Chondrocyte (in vitro differentiated cells): ENCODE measurements around the gene CD6. TPM values are rescaled to one million over a fixed set of nuclear protein-coding genes. Genes with fewer than 3 reads are reported as not detected.

Experiments used
- DNase-seq: peaks from one replicate; pipeline ENCODE4 v3.0.0; 2021; ENCODE audit warnings: mixed read lengths, low spot score
- H3K27ac Mint-ChIP-seq: one replicate; pipeline ENCODE4 v1.8.0; 2021; ENCODE audit warnings: mild to moderate bottlenecking, moderate library complexity, mixed read lengths; ENCODE audit not compliant: unreplicated experiment
- H3K27me3 Mint-ChIP-seq: 2 replicates; pipeline ENCODE4 v1.8.0; 2021; ENCODE audit warnings: low read depth, mixed read lengths
- H3K36me3 Mint-ChIP-seq: 2 replicates; pipeline ENCODE4 v1.8.0; 2021; ENCODE audit warnings: low read depth, mixed read lengths
- H3K4me1 Mint-ChIP-seq: 2 replicates; pipeline ENCODE4 v1.8.0; 2021; ENCODE audit warnings: low read depth, mild to moderate bottlenecking, mixed read lengths
- H3K4me3 Mint-ChIP-seq: one replicate; pipeline ENCODE4 v1.8.0; 2021; ENCODE audit warnings: mild to moderate bottlenecking, moderate library complexity, mixed read lengths; ENCODE audit not compliant: unreplicated experiment
- H3K9me3 Mint-ChIP-seq: 2 replicates; pipeline ENCODE4 v1.8.0; 2021; ENCODE audit warnings: low read depth, mixed read lengths
- total RNA-seq: library from RNA; stranded (reverse); gene quantifications from 3 replicates; pipeline ENCODE4 v1.2.1, GENCODE V29; 2021
- TF ChIP-seq, protein P1 (sequence below): fragments of 200-600 bp; sonication (generic); IDR thresholded peaks from 2 replicates; pipeline ENCODE4 v1.5.0; 2021; ENCODE audit warnings: antibody characterized with exemption, mild to moderate bottlenecking, moderate library complexity

The CD6 gene
- total RNA-seq, 1 donor from 2014 or later, result not detected

DNA sequence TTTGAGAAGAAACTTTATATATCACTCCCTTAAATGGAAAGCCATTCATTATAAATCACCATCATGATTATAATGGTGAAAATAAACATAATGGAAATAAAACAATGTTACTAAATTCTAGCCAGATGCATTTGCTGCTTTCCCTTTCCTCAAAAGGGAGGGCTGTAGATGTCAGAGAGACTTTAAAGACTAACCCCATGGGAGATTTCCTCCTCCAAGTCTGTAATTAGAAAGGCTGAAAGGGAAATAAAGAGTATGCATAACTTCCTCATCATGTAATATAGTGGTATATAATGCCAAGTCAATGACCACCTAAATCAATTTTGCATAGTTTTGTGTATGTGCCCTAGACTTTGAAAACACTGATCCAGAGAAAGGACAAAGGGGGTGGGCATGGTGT is 6.4 kb downstream of the CD6 start:
- Mint-ChIP-seq H3K4me1 (no peaks in the 10 kb centered on the region), H3K27ac (no peak overlapping the region), H3K36me3 (no peaks in the 10 kb centered on the region), H3K27me3 (no peaks in the 10 kb centered on the region), H3K9me3 (no peaks in the 10 kb centered on the region), H3K4me3 (no peak overlapping the region)
- TF ChIP-seq, protein P1, sequence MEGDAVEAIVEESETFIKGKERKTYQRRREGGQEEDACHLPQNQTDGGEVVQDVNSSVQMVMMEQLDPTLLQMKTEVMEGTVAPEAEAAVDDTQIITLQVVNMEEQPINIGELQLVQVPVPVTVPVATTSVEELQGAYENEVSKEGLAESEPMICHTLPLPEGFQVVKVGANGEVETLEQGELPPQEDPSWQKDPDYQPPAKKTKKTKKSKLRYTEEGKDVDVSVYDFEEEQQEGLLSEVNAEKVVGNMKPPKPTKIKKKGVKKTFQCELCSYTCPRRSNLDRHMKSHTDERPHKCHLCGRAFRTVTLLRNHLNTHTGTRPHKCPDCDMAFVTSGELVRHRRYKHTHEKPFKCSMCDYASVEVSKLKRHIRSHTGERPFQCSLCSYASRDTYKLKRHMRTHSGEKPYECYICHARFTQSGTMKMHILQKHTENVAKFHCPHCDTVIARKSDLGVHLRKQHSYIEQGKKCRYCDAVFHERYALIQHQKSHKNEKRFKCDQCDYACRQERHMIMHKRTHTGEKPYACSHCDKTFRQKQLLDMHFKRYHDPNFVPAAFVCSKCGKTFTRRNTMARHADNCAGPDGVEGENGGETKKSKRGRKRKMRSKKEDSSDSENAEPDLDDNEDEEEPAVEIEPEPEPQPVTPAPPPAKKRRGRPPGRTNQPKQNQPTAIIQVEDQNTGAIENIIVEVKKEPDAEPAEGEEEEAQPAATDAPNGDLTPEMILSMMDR, result no peak
- DNase-seq, result no peak

DNA sequence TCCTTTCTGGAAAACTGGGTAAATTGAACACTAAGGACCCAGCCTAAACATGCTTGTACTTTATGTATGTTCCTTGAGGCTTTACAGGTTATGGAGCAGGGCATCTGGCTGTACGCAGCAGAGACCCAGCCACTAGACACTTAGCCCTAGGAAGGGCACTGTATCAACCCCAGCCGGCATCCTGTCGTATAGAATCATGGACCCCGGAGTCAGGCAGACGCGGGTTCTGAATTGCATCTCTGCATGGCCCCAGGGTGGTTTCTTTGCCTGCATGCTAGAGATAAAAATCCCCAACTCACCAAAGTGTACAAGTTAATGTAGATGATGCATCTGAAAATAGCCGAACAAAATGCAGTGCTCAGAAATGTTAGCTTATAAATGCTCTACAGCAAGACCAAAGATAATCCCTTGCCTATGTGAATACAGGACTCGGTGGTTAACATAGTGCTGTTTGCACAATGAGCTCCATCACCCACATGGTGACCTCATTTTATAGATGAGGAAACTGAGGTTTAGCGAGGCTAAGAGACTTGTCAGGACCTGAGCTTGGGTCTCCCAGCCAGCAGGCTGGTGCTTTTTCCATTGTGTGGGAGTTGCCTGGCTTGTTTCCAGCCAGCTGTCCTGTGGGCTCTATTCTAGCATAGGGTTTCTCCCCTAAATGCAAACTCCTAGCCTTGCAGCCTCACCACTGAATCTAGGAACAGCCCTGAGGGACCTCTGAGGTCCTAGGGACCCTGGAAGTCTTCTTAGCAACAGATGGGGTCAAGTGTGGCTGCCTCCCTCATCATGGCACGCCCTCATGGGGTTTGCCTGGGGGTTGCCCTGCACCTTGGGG is 7.3 kb downstream of the CD6 start:
- TF ChIP-seq, protein P1, result no peak
- H3K4me3 Mint-ChIP-seq, result no peak overlapping the region
- H3K36me3 Mint-ChIP-seq, result no peaks in the 10 kb centered on the region

DNA sequence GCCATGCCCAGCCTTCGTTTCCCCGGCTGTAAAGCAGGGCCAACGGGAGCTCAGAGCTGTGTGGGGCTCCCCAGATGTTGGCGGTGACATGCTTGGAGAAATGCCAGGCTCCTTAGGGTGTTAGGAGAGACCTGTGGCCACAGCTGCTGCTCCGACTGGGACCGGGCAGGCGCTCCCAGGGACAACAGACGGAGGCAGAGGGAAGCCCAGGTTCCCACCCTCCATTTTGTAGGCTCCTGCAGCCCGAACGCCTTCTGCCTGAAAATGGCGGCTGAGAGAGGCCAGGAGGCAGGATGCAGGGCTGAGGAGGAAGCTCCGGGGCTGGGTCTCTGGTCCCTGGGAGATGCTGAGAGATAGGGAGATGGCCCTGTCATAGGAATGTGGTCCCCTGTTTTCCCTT is 10.0 kb downstream of the CD6 start:
- H3K9me3 Mint-ChIP-seq, result peaks cover 3% of the 10 kb centered on the region
- H3K36me3 Mint-ChIP-seq, result no peaks in the 10 kb centered on the region
- H3K27ac Mint-ChIP-seq, result no peak overlapping the region
- TF ChIP-seq, protein P1, result no peak
- H3K4me3 Mint-ChIP-seq, result no peak overlapping the region
- DNase-seq, result peak; percentile 72
- peaks cover 8% of the 10 kb centered on the region for H3K27me3 Mint-ChIP-seq
- no peaks in the 10 kb centered on the region for H3K4me1 Mint-ChIP-seq

More for the DNA sequence above, 7.3 kb downstream of the CD6 start:
- Mint-ChIP-seq H3K27ac (no peak overlapping the region), H3K27me3 (peaks cover 2% of the 10 kb centered on the region), H3K9me3 (peaks cover under 1% of the 10 kb centered on the region), H3K4me1 (no peaks in the 10 kb centered on the region)
- peak; percentile 19 for DNase-seq

DNA sequence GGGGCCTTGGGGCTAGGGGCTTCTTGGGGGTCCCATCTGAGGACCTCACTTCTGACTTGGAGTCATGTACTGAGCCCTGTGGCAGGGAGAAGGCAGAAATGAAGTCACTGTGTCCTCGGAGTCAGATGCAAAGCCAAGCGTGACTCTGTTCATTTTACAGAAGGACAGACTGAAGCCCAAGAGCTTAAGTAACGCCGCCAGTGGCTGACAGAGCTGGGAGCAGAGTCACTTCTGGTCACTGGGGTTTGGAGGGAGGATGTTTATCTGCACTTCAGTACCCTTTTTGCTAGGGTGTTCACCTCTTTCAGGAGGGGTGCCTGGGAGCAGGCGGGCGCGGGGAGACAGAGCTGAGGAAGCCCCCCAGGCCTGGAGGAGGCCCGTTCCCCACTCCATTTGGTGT is 10.7 kb downstream of the CD6 start:
- no peak overlapping the region for H3K27ac Mint-ChIP-seq
- peaks cover 3% of the 10 kb centered on the region for H3K9me3 Mint-ChIP-seq
- TF ChIP-seq, protein P1, result no peak
- H3K4me3 Mint-ChIP-seq, result no peak overlapping the region
- peaks cover 8% of the 10 kb centered on the region for H3K27me3 Mint-ChIP-seq
- no peaks in the 10 kb centered on the region for H3K36me3 Mint-ChIP-seq
- H3K4me1 Mint-ChIP-seq, result no peaks in the 10 kb centered on the region
- peak; percentile 29 for DNase-seq

DNA sequence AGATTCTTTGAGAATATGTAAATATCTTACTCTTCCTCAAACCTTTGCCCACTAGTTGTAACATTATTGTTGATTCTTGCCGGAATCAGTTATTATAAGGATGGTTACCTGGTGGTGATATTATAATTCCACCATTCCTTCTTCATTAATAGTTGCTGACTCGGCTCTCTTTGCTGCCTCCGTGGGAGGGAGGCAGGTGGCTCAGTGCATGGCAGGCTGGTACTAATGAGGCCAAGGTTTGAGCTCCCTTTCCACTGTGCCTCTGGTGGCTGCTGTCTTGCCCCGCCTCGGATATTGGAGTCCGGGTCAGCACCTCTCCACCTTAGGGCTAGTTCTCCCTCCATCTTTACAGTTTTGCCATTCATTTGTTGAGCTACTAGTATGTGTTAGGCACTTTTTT is 12.7 kb downstream of the CD6 start:
- H3K4me3 Mint-ChIP-seq, result no peak overlapping the region
- peaks cover 13% of the 10 kb centered on the region for H3K27me3 Mint-ChIP-seq
- no peak overlapping the region for H3K27ac Mint-ChIP-seq
- H3K9me3 Mint-ChIP-seq, result peaks cover 3% of the 10 kb centered on the region
- DNase-seq, result peak; percentile 19
- no peaks in the 10 kb centered on the region for H3K36me3 Mint-ChIP-seq
- TF ChIP-seq, protein P1, result no peak
- no peaks in the 10 kb centered on the region for H3K4me1 Mint-ChIP-seq
